Fibroblast of skin of right biceps (primary cell): ENCODE data around the gene ARHGEF9.
"Not testable (repeated sequence)": the region's sequence is repeated elsewhere in the genome, so short reads cannot be mapped to it uniquely, and the experiment has no call there.

Source experiments
- DNase-seq: peaks from one replicate; pipeline ENCODE4 v3.0.0-alpha.2; 2013

ARHGEF9 gene

GRCh38 chrX:63784902-63785707 lies at the start of gene ARHGEF9:
ARHGEF9 (minus strand) TSS chrX:63785214; CDS start chrX:63785145, 69 bp downstream.
- DNase-seq, result peak; percentile 12

GRCh38 chrX:63825446-63825845 lies 40.4 kb upstream of the ARHGEF9 start:
- DNase-seq, result not testable (repeated sequence)

- no peak for DNase-seq
Measured at GRCh38 chrX:63818156-63818555, 33.1 kb upstream of the ARHGEF9 start.

GRCh38 chrX:63817696-63818095 lies 32.7 kb upstream of the ARHGEF9 start:
- no peak for DNase-seq

GRCh38 chrX:63812823-63813222 lies 27.8 kb upstream of the ARHGEF9 start:
- DNase-seq, result no peak

- DNase-seq, result no peak
Measured at GRCh38 chrX:63810746-63811145, 25.7 kb upstream of the ARHGEF9 start.

- DNase-seq, result no peak
Measured at GRCh38 chrX:63809173-63809572, 24.2 kb upstream of the ARHGEF9 start.

- not testable (repeated sequence) for DNase-seq
Measured at GRCh38 chrX:63795406-63795805, 10.4 kb upstream of the ARHGEF9 start.

- no peak for DNase-seq
Measured at GRCh38 chrX:63785708-63786040, 660 bp upstream of the ARHGEF9 start.

- DNase-seq, result no peak
Measured at GRCh38 chrX:63784346-63784901, 590 bp downstream of the ARHGEF9 start.

GRCh38 chrX:63782515-63782914 lies 2.5 kb downstream of the ARHGEF9 start:
- DNase-seq, result no peak

GRCh38 chrX:63768760-63769159 lies 16.3 kb downstream of the ARHGEF9 start:
- no peak for DNase-seq

GRCh38 chrX:63765712-63766111 lies 19.3 kb downstream of the ARHGEF9 start:
- no peak for DNase-seq

- peak; percentile 51 for DNase-seq
Measured at GRCh38 chrX:63764946-63765345, 20.1 kb downstream of the ARHGEF9 start.

GRCh38 chrX:63761639-63762038 lies 23.4 kb downstream of the ARHGEF9 start:
- no peak for DNase-seq

GRCh38 chrX:63758011-63758410 lies 27.0 kb downstream of the ARHGEF9 start:
- no peak for DNase-seq

- no peak for DNase-seq
Measured at GRCh38 chrX:63755892-63756291, 29.1 kb downstream of the ARHGEF9 start.

- DNase-seq, result peak; percentile 95
Measured at GRCh38 chrX:63754860-63755579, 30.0 kb downstream of the ARHGEF9 start.

GRCh38 chrX:63754136-63754859 lies 30.7 kb downstream of the ARHGEF9 start:
- peak; percentile 22 for DNase-seq

- DNase-seq, result no peak
Measured at GRCh38 chrX:63751481-63751880, 33.5 kb downstream of the ARHGEF9 start.

- no peak for DNase-seq
Measured at GRCh38 chrX:63750811-63751210, 34.2 kb downstream of the ARHGEF9 start.

- peak; percentile 64 for DNase-seq
Measured at GRCh38 chrX:63747331-63747730, 37.7 kb downstream of the ARHGEF9 start.

- no peak for DNase-seq
Measured at GRCh38 chrX:63746715-63747114, 38.3 kb downstream of the ARHGEF9 start.
